ENCODE results near the gene PTPMT1.
"Not testable (repeated sequence)": the region's sequence is repeated elsewhere in the genome, so short reads cannot be mapped to it uniquely, and the experiment has no call there.

Gene PTPMT1

GRCh38 chr11:47565340-47566148 lies at the start of gene PTPMT1:
PTPMT1 (plus strand) TSS chr11:47565599; CDS start chr11:47565623, 24 bp downstream.
- peak; percentile 71 for DNase-seq

DNA sequence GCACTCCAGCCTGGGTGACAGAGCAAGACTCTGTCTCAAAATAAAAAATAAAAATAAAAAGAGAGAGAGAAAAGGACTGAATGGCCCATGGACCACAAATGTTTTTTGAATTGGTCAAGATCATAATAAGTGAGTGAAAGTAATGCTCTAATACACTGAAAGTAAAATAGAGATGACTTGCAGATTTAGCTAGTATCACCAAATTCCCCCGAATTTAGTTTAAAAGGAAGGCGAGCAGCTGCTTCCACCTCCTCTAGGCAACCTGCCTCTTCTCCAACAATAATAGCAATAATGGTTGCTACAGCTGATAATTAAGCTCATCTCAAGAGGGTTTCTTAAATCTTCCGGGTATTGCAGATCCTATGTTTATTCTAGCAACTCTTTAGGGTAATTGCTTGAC lies 49.2 kb upstream of the PTPMT1 start:
- DNase-seq, result no peak

DNA sequence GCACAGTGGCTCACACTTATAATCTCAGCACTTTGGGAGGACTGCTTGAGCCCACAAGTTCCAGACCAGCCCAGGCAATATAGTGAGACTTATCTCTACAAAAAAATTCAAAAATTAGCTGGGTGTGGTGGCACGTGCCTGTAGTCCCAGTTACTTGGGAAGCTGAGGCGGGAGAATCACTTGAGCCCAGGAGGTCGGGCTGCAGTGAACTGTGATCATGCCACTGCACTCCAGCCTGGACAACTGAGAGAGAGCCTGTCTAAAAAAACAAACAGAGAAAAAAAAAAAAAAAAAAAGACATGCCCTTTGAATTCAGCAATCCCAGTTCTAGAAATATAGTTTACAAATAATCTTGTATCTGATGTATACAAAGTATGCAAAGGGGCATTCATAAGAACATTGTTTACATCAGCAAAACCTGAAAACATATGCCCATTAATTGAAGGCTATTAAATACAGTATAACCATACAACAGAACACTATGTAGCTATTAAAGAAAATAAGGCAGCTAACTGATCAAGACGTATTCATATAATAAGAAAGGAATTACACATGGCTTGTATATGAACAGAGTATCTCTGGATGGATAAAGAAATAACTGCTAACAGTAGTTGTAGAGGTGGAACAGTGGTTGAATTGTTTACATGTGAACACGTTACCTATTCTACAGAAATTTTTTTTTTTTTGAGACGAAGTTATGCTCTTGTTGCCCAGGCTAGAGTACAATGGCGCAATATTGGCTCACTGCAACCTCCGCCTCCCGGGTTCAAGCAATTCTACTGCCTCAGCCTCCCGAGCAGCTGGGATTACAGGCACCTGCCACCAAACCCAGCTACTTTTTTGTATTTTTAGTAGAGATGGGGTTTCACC lies 48.2 kb upstream of the PTPMT1 start:
- DNase-seq, result no peak

- DNase-seq, result no peak
Observed at GRCh38 chr11:47518212-47518964, 47.0 kb upstream of the PTPMT1 start.

- peak; percentile 50 for DNase-seq
Observed at GRCh38 chr11:47523490-47524225, 41.7 kb upstream of the PTPMT1 start.

DNA sequence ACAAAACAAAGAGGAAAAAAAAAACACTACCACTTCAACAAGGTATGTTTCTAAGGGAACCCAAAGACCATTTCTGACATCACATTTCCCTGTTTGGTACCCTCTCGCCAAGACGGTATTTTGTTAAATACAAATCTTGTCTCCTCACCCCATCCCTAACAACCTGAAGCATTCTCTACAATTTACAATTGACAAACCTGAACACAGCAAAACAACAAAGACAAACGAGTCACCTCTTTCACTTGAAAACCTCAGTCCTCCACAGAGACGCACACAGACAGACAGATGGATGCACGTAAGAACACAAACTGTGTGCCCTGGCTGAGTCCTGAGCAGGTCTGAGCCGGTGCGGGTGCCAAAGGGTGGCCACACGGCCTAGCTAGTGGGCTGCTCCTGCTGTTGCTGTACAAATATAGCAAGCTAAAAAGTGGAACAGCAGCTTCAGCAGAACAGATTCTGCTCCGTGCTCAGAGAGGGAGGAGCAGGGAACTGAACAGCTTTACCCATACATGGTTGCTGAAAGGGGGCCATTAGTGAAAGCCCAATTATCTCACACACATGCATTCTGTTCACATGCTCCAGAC lies 41.0 kb upstream of the PTPMT1 start:
- DNase-seq, result no peak

- DNase-seq, result not testable (repeated sequence)
Observed at GRCh38 chr11:47526032-47526431, 39.4 kb upstream of the PTPMT1 start.

DNA sequence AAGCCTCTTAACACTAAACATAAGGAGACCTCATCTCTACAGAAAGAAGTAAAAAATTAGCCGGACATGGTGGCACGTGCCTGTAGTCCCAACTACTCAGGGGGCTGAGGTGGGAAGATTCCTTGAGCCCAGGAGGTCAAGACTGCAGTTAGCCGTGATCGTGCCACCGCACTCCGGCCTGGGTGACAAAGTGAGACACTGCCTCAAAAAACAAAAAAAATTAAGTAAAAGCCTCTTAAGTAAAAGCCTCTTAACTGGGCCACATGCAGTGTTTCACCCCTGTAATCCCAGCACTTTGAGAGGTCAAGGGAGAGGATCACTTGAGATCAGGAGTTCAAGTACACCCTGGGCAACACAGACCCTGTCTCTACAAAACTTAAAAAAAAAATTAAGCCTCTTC lies 38.2 kb upstream of the PTPMT1 start:
- DNase-seq, result no peak

- no peak for DNase-seq
Observed at GRCh38 chr11:47529951-47530350, 35.4 kb upstream of the PTPMT1 start.

- not testable (repeated sequence) for DNase-seq
Observed at GRCh38 chr11:47530721-47531120, 34.7 kb upstream of the PTPMT1 start.

GRCh38 chr11:47531666-47532065 lies 33.7 kb upstream of the PTPMT1 start:
- no peak for DNase-seq

- no peak for DNase-seq
Observed at GRCh38 chr11:47532597-47533213, 32.7 kb upstream of the PTPMT1 start.

GRCh38 chr11:47533690-47534151 lies 31.7 kb upstream of the PTPMT1 start:
- DNase-seq, result no peak

DNA sequence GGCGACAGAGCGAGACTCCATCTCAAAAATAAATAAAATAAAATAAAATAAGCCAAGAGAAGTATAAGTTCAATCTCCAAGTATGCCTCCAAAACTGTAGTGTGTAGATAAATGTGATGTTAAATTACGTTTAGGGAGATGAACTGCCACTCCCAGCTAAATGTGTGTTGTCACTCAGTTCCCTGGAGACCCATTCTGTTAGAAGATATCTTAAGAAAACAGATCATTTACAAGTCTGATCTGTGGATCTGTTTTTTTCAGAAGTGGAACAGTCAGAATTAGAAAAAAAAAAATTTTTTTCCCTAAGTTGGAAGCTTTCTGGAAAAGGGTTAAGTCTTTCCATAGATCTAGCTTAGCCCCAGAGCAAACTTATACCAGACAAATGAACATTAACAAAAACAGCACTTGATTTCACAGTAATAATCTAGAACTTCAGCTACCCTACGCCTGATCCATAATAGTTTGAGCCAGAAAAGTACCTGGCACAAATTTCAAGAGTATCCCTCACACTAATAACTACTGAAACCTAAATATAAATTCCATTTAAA lies 30.6 kb upstream of the PTPMT1 start:
- DNase-seq, result no peak

DNA sequence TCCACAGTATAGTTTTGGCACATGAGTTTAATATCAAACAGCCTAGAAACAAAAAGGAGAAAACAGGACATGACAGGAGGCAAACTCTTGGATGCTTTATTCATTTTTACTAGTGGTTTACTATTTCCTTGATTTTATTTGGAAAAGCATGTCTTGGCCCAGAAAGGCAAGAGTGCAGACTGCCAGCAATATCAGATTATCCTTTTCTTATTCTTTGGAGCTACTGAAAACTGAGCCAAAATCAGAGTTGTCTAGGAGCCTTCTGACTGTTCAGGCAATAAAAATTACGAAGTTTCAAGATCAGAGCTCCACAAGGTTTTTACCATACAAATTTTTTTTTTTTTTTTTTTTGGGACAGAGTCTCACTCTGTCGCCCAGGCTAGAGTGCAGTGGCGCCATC lies 28.5 kb upstream of the PTPMT1 start:
- DNase-seq, result no peak

GRCh38 chr11:47538741-47539565 lies 26.4 kb upstream of the PTPMT1 start:
- DNase-seq, result no peak

DNA sequence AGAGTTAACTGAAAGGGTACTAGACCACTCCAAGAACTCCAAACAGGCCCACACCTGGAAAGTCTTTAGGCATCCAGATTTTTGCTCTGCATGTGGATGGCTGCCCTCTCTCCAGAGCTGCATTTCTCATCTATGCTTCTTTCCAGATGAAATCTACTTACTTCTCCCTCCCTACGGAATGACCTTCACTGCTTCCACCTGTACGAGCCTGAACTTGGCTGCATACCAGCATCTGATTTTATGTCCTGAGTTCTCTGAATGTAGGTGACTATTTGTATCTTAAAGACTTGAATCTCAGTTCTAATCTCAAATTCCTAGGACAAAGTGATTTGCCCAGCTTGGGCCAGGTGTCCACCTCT lies 25.7 kb upstream of the PTPMT1 start:
- DNase-seq, result no peak

DNA sequence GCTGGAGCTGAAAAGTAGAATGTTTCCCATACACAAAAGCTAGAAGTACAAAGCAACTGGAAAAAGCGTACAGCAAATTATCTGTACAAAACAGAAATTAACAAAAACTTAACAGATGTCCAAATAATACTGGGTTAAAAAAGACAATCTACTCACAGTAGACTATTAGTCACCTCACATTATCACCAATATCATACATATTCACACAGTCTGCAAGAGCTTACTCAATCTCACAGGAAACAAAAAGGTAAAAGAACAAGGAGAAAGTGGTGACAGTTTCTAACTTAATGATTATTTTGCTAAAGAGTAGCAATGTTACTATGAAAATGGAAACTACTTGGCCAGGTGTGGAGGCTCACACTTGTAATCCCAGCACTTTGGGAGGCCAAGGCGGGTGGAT lies 24.3 kb upstream of the PTPMT1 start:
- DNase-seq, result no peak

DNA sequence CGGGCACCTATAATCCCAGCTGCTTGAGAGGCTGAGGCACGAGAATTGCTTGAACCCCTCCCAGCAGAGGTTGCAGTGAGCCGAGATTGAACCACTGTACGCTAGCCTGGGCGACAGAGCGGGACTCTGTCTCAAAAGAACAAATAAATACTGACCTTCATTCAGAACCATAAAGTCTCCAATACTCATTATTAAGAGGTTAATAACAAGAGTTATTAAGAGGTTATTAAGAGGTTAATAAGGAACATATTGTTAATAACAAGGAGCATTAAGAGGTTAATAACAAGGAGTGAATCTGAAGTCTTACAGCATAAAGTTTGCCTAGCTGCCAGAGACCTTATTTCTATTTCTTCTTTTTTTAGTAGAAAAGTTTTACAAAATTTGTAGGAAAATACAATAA lies 20.1 kb upstream of the PTPMT1 start:
- DNase-seq, result no peak

DNA sequence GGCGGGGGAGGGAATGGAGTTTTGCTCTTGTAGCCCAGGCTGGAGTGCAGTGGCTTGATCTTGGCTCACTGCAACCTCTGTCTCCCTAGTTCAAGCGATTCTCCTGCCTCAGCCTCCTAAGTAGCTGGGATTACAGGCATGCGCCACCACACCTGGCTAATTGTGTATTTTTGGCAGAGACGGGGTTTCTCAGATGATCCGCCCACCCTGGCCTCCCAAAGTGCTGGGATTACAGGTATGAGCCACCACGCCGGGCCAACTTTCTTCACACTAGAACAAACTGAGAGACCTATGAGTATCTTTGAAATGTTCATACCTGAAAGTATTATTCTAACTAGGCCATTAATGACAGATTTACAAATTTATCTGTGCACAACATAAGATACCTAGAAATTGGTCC lies 19.1 kb upstream of the PTPMT1 start:
- DNase-seq, result not testable (repeated sequence)

All from stimulated activated CD4-positive, alpha-beta T cell treated with anti-CD3 and anti-CD28 coated beads, Interleukin-4, amount 100 ng/mL, for 24 hours (primary cell).